Left lung (tissue), 10 donors: ENCODE measurements around the gene SHISA6. TPM values are rescaled to one million over a fixed set of nuclear protein-coding genes. Genes with fewer than 3 reads are reported as not detected.

Source experiments
- ATAC-seq: fragments of 200-7000 bp; cut with Tn5 transposase; one replicate; pipeline ENCODE4 v1.9.1; 2020; ENCODE audit warnings: moderate library complexity
- DNase-seq, 4 donors: peaks; one replicate each; pipeline ENCODE4 v3.0.0-alpha.2; 2013 to 2020
- H3K27ac ChIP-seq, 2 donors: fragments of 200-600 bp; sonication (generic) in 1 of 2; one replicate each; pipeline versions ENCODE4 v1.5.0 to v1.8.0; 2020 to 2021
- H3K27me3 ChIP-seq, 2 donors: fragments of 200-600 bp; sonication (generic) in 1 of 2; one replicate each; pipeline versions ENCODE4 v1.5.0 to v1.8.0; 2020 to 2021
- H3K36me3 ChIP-seq, 2 donors: fragments of 200-600 bp; sonication (generic) in 1 of 2; one replicate each; pipeline versions ENCODE4 v1.5.0 to v1.8.0; 2020 to 2021
- H3K4me1 ChIP-seq, 2 donors: fragments of 200-600 bp; one replicate each; pipeline ENCODE4 v1.8.0; 2021
- H3K4me3 ChIP-seq, 2 donors: fragments of 200-600 bp; sonication (generic) in 1 of 2; one replicate each; pipeline versions ENCODE4 v1.5.0 to v1.8.0; 2020 to 2021; ENCODE audit warnings: mild to moderate bottlenecking in 1 of 2
- H3K9me3 ChIP-seq, 2 donors: fragments of 200-600 bp; sonication (generic) in 1 of 2; one replicate each; pipeline versions ENCODE4 v1.5.0 to v1.8.0; 2020 to 2021
- CTCF ChIP-seq, 2 donors: fragments of 200-600 bp; sonication (generic) in 1 of 2; IDR thresholded peaks; one replicate each; pipeline versions ENCODE4 v1.5.0 to v1.8.0; 2021; ENCODE audit warnings: antibody characterized with exemption in 2 of 2
- intact Hi-C, 2 donors: fragments of 100-400 bp; cut with DNase I; formaldehyde crosslinking; loops; one replicate each; pipeline versions ENCODE4 v1.11.2 to v1.14.2; 2022
- polyA plus RNA-seq, 6 donors: library from polyadenylated mRNA; unstranded; fragments of 120-200 nt; gene quantifications; one replicate each; pipeline ENCODE4 v1.2.1, GENCODE V29; 2013; ENCODE audit not compliant: insufficient read length in 6 of 6
- total RNA-seq, 2 donors: library from RNA; stranded (reverse); fragmentation: NEBNext Ultra II Directional; extraction: Animal tissue kit (Norgen Biotek cat#: 25700); gene quantifications; one replicate each; pipeline ENCODE4 v1.2.1, GENCODE V29; 2021
- donor health status: DM: no; HTN: yes; CAD: no.
- donor health status: DM: no; HTN: no; CAD: no.

SHISA6 gene
- total and polyA plus RNA-seq, 8 donors, result 0.06 to 0.38 (median 0.19) TPM; not detected in 1

- DNase-seq (no peak), ATAC-seq (no peak)
- TF ChIP-seq CTCF (IDR thresholded peaks at IDR 0.05), result no peak
Observed at GRCh38 chr17:11458279-11458678, 217.3 kb downstream of the SHISA6 start.

GRCh38 chr17:11459861-11460331, 218.9 kb downstream of the SHISA6 start:
- intact Hi-C loops, result no loop called here
- H3K36me3 ChIP-seq, result no peaks in the 10 kb centered on the region
- peak; percentile 31 for ATAC-seq

More at GRCh38 chr17:11458279-11458678, 217.3 kb downstream of the SHISA6 start:
- no peaks in the 10 kb centered on the region for H3K4me1 ChIP-seq
- no peaks in the 10 kb centered on the region for H3K36me3 ChIP-seq
- H3K27ac ChIP-seq, result no peak overlapping the region
- intact Hi-C loops, result no loop called here
- no peak overlapping the region for H3K4me3 ChIP-seq
- no peaks in the 10 kb centered on the region for H3K27me3 ChIP-seq
- no peaks in the 10 kb centered on the region for H3K9me3 ChIP-seq

GRCh38 chr17:11461993-11462548, 221.1 kb downstream of the SHISA6 start:
- H3K4me3 ChIP-seq, result no peak overlapping the region
- H3K27me3 ChIP-seq, result no peaks in the 10 kb centered on the region
- ATAC-seq (no peak), DNase-seq (no peak)
- H3K4me1 ChIP-seq, result no peaks in the 10 kb centered on the region
- H3K9me3 ChIP-seq, result no peaks in the 10 kb centered on the region
- no peak overlapping the region for H3K27ac ChIP-seq
- intact Hi-C loops, result no loop called here
- H3K36me3 ChIP-seq, result no peaks in the 10 kb centered on the region
- TF ChIP-seq CTCF (IDR thresholded peaks at IDR 0.05), result no peak

More at GRCh38 chr17:11459861-11460331, 218.9 kb downstream of the SHISA6 start:
- Histone ChIP-seq H3K27ac (no peak overlapping the region), H3K9me3 (no peaks in the 10 kb centered on the region), H3K27me3 (no peaks in the 10 kb centered on the region), H3K4me3 (no peak overlapping the region), H3K4me1 (no peaks in the 10 kb centered on the region)
- TF ChIP-seq CTCF (IDR thresholded peaks at IDR 0.05), result no peak
- peak in 2 of 4 donors; percentile 26 to 62 for DNase-seq

GRCh38 chr17:11467639-11468038, 226.6 kb downstream of the SHISA6 start:
- H3K4me3 ChIP-seq, result no peak overlapping the region
- no peaks in the 10 kb centered on the region for H3K4me1 ChIP-seq
- intact Hi-C loops, result no loop called here
- no peak for TF ChIP-seq CTCF (IDR thresholded peaks at IDR 0.05)
- no peak overlapping the region for H3K27ac ChIP-seq
- no peaks in the 10 kb centered on the region for H3K36me3 ChIP-seq
- ATAC-seq, result peak; percentile 92
- H3K27me3 ChIP-seq, result no peaks in the 10 kb centered on the region
- peaks cover 0 to 2% of the 10 kb centered on the region in 2 donors for H3K9me3 ChIP-seq
- DNase-seq, result peak in 1 of 4 donors; percentile 52

GRCh38 chr17:11485336-11486100, 244.5 kb downstream of the SHISA6 start:
- Histone ChIP-seq H3K27me3 (no peaks in the 10 kb centered on the region), H3K4me3 (no peak overlapping the region), H3K36me3 (no peaks in the 10 kb centered on the region), H3K27ac (no peak overlapping the region), H3K9me3 (no peaks in the 10 kb centered on the region), H3K4me1 (no peaks in the 10 kb centered on the region)
- ATAC-seq (no peak), DNase-seq (no peak)
- no peak for TF ChIP-seq CTCF (IDR thresholded peaks at IDR 0.05)
- intact Hi-C loops, result no loop called here
